GM12878 (cell line): ENCODE measurements around the gene IRX5. TPM values are rescaled to one million over a fixed set of nuclear protein-coding genes. Genes with fewer than 3 reads are reported as not detected.

ENCODE experiments used
- ATAC-seq: fragments of 200-7000 bp; cut with Tn5 transposase; 3 replicates; pipeline ENCODE4 v1.9.1; 2020; ENCODE audit warnings: mild to moderate bottlenecking, moderate library complexity
- BruUV-seq: library from RNA; stranded (reverse); fragments of 400-500 nt; replicated peaks from 2 replicates; lab custom pipeline; 2021; lab: Mats Ljungman, UMichigan
- CTCF ChIA-PET: fragments of 300-600 bp; sonication (Branson Sonifier 250); formaldehyde crosslinking; extraction: SDS; loops from one replicate; lab custom pipeline; 2021; ENCODE audit warnings: inconsistent platforms; lab: Yijun Ruan, JAX
- POLR2A ChIA-PET: fragments of 350-600 bp; formaldehyde crosslinking; extraction: SDS; loops from one replicate; lab custom pipeline; 2021; ENCODE audit warnings: inconsistent platforms; lab: Charles Lee
- RAD21 ChIA-PET: fragments of 300-600 bp; sonication (Branson Sonifier 250); formaldehyde crosslinking; loops from one replicate; lab custom pipeline; 2023; ENCODE audit warnings: antibody characterized with exemption; ENCODE audit not compliant: unreplicated experiment; lab: Charles Lee
- SMC1A ChIA-PET: fragments of 300-600 bp; sonication (Branson Sonifier 250); formaldehyde crosslinking; loops from one replicate; lab custom pipeline; 2023; ENCODE audit not compliant: unreplicated experiment, uncharacterized antibody; lab: Charles Lee
- DNase-seq: peaks from one replicate; pipeline ENCODE4 v3.0.0-alpha.2; 2011; ENCODE audit warnings: low read depth, low spot score
- FAIRE-seq: peaks from 3 replicates; lab custom pipeline; 2011; peaks lifted over from hg19 to GRCh38; lab: Jason Lieb, UNC
- H2AFZ ChIP-seq: 2 replicates; pipeline ENCODE4 v1.6.0; 2011; ENCODE audit warnings: low read depth, low read length, control low read depth; ENCODE audit not compliant: control insufficient read depth
- H3K27ac ChIP-seq: 2 replicates; pipeline ENCODE4 v1.5.1; 2011; ENCODE audit warnings: control low read depth; ENCODE audit not compliant: control insufficient read depth, insufficient read depth
- H3K27me3 ChIP-seq, 2 experiments: replicated peaks in 1 of 2; 2 replicates each; pipeline versions ENCODE4 v1.6.0 to v1.6.1; 2011; ENCODE audit warnings: low read length in 1 of 2; ENCODE audit not compliant: control insufficient read depth in 2 of 2, insufficient read depth in 2 of 2
- H3K36me3 ChIP-seq, 2 experiments: 2 replicates each; pipeline ENCODE4 v1.5.1; 2011; ENCODE audit warnings: low read length in 1 of 2; ENCODE audit not compliant: control insufficient read depth in 2 of 2, insufficient read depth in 2 of 2
- H3K4me1 ChIP-seq: 2 replicates; pipeline ENCODE4 v1.6.1; 2011; ENCODE audit warnings: mild to moderate bottlenecking, low read length, moderate library complexity, mixed read lengths; ENCODE audit not compliant: control insufficient read depth, insufficient read depth
- H3K4me2 ChIP-seq: 2 replicates; pipeline ENCODE4 v1.6.0; 2011; ENCODE audit warnings: control low read depth; ENCODE audit not compliant: control insufficient read depth, insufficient read depth
- H3K4me3 ChIP-seq: fragments of 200-600 bp; sonication (generic); 2 replicates; pipeline ENCODE4 v1.5.1; 2016
- H3K79me2 ChIP-seq: 2 replicates; pipeline ENCODE4 v1.6.0; 2011; ENCODE audit warnings: low read length; ENCODE audit not compliant: control insufficient read depth, insufficient read depth
- H3K9ac ChIP-seq: 2 replicates; pipeline ENCODE4 v1.8.0; 2011; ENCODE audit warnings: low read length, control low read depth, mixed read lengths; ENCODE audit not compliant: control insufficient read depth, insufficient read depth
- H3K9me3 ChIP-seq: replicated peaks from 3 replicates; pipeline ENCODE4 v1.5.1; 2011; ENCODE audit warnings: mild to moderate bottlenecking, low read length; ENCODE audit not compliant: control insufficient read depth, insufficient read depth
- H4K20me1 ChIP-seq: 2 replicates; pipeline ENCODE4 v1.6.0; 2011; ENCODE audit not compliant: control insufficient read depth, insufficient read depth
- ATF3 ChIP-seq: IDR thresholded peaks from 2 replicates; pipeline ENCODE4 v1.6.1; 2011; ENCODE audit warnings: low read depth, mild to moderate bottlenecking, low read length, moderate library complexity, borderline replicate concordance; ENCODE audit errors: extremely low read depth
- BRCA1 ChIP-seq: IDR thresholded peaks from 2 replicates; pipeline ENCODE4 v1.6.1; 2011; ENCODE audit warnings: low read depth, low read length, improper control_type of control experiment
- E2F8 ChIP-seq: fragments of 450-650 bp; IDR thresholded peaks from 2 replicates; pipeline ENCODE4 v1.6.1; 2018; ENCODE audit warnings: mild to moderate bottlenecking, low read depth, moderate library complexity; ENCODE audit not compliant: partially characterized antibody
- EED ChIP-seq: sonication (generic); IDR thresholded peaks from 2 replicates; pipeline ENCODE4 v1.6.1; 2016; ENCODE audit warnings: antibody characterized with exemption, low read depth
- GABPA ChIP-seq: IDR thresholded peaks from 2 replicates; pipeline ENCODE4 v1.6.1; 2014; ENCODE audit warnings: antibody characterized with exemption, low read depth, mild to moderate bottlenecking, inconsistent platforms
- GATAD2B ChIP-seq: fragments of 450-650 bp; conservative IDR thresholded peaks from 2 replicates; pipeline ENCODE4 v1.6.1; 2017; ENCODE audit warnings: low read depth, mild to moderate bottlenecking, moderate library complexity
- HCFC1 ChIP-seq: fragments of 150-350 bp; IDR thresholded peaks from 2 replicates; pipeline ENCODE4 v1.6.1; 2014; ENCODE audit warnings: low read length
- HSF1 ChIP-seq: fragments of 150-350 bp; IDR thresholded peaks from 2 replicates; pipeline ENCODE4 v1.6.1; 2014; ENCODE audit warnings: mild to moderate bottlenecking, low read depth, low read length
- IKZF2 ChIP-seq, 2 experiments: fragments of 450-650 bp; IDR thresholded peaks; 2 replicates each; pipeline ENCODE4 v1.6.1; 2017; ENCODE audit warnings: mild to moderate bottlenecking in 2 of 2, moderate library complexity in 2 of 2
- LARP7 ChIP-seq: fragments of 450-650 bp; IDR thresholded peaks from 2 replicates; pipeline ENCODE4 v1.6.1; 2017; ENCODE audit warnings: mild to moderate bottlenecking
- NFYB ChIP-seq: IDR thresholded peaks from 2 replicates; pipeline ENCODE4 v1.6.1; 2011; ENCODE audit warnings: low read depth, mild to moderate bottlenecking, low read length, improper control_type of control experiment, moderate library complexity; ENCODE audit not compliant: insufficient read depth
- SIX5 ChIP-seq: IDR thresholded peaks from 2 replicates; pipeline ENCODE4 v1.6.1; 2011; ENCODE audit warnings: mild to moderate bottlenecking, low read depth, low read length, moderate library complexity; ENCODE audit not compliant: severe bottlenecking
- SMAD1 ChIP-seq: fragments of 450-650 bp; IDR thresholded peaks from 2 replicates; pipeline ENCODE4 v1.6.1; 2018; ENCODE audit warnings: mild to moderate bottlenecking, low read depth; ENCODE audit not compliant: partially characterized antibody
- SPI1 ChIP-seq: IDR thresholded peaks from 2 replicates; pipeline ENCODE4 v1.6.1; 2011; ENCODE audit warnings: low read depth, mild to moderate bottlenecking, low read length, moderate library complexity, borderline replicate concordance; ENCODE audit not compliant: insufficient read depth
- YBX1 ChIP-seq: fragments of 450-650 bp; IDR thresholded peaks from 2 replicates; pipeline ENCODE4 v1.6.1; 2016; ENCODE audit warnings: antibody characterized with exemption
- YY1 ChIP-seq: IDR thresholded peaks from 2 replicates; pipeline ENCODE4 v1.6.1; 2011; ENCODE audit warnings: low read depth, mild to moderate bottlenecking, low read length
- ZNF274 ChIP-seq: IDR thresholded peaks from one replicate; pipeline ENCODE4 v1.8.0; 2011; ENCODE audit not compliant: insufficient read length, insufficient read depth
- ZNF687 ChIP-seq: fragments of 450-650 bp; IDR thresholded peaks from 2 replicates; pipeline ENCODE4 v1.6.1; 2017; ENCODE audit warnings: mild to moderate bottlenecking, moderate library complexity
- WGBS: methylation state at CpG from one replicate; pipeline ENCODE4 v1.1.6; 2016; ENCODE audit warnings: low lambda C conversion rate; ENCODE audit not compliant: insufficient replicate concordance, insufficient coverage; ENCODE audit errors: missing lambda C conversion rate; 5-methylcytosine and 5-hydroxymethylcytosine counted together
- in situ Hi-C: fragments of 300-500 bp; cut with MboI; formaldehyde crosslinking; loops from 9 replicates; pipeline ENCODE4 v1.14.3; 2018; ENCODE audit warnings: mixed read lengths
- intact Hi-C: fragments of 100-400 bp; cut with micrococcal nuclease; formaldehyde crosslinking; loops from one replicate; pipeline ENCODE4 v1.14.2; 2022; ENCODE audit not compliant: unreplicated experiment
- polyA plus RNA-seq, 11 experiments: library from polyadenylated mRNA; depleted of rRNA in 4 of 11; unstranded in 6 of 11; stranded (reverse) in 5 of 11; fragments of >200 nt; fragmentation: Nextera tagmentation in 4 of 11; fragmentation: Illumina TruSeq in 1 of 11; extraction: Ambion mirVana in 4 of 11; extraction: Trizol in 1 of 11; gene quantifications; 1 replicate in 1 of 11; 2 replicates in 10 of 11; pipeline versions ENCODE4 v1.2.1 to v1.2.3, GENCODE V29; 2011 to 2016; ENCODE audit warnings: inconsistent platforms in 2 of 11, missing spikeins in 2 of 11, low read depth in 1 of 11
- total RNA-seq, 4 experiments: library from RNA; depleted of rRNA in 3 of 4; stranded (reverse); fragments of >200 nt in 3 of 4; fragmentation: Illumina TruSeq in 1 of 4; extraction: Trizol in 1 of 4; gene quantifications; 2 replicates each; pipeline versions ENCODE4 v1.2.1 to v1.2.3, GENCODE V29; 2013 to 2021

The IRX5 gene
- total and polyA plus RNA-seq, 10 of the 15 experiments (the other 5 are each of a cell fraction or from before 2014, with no cell fraction given) = 0.08 TPM; not detected in 9

- Histone ChIP-seq H3K36me3 (no peaks in the 10 kb centered on the region), H3K79me2 (no peaks in the 10 kb centered on the region), H3K9me3 (no peaks in the 10 kb centered on the region), H3K27ac (no peak overlapping the region), H3K4me1 (no peaks in the 10 kb centered on the region), H3K27me3 (no peaks in the 10 kb centered on the region), H3K9ac (no peak overlapping the region), H3K4me2 (no peak overlapping the region), H4K20me1 (no peaks in the 10 kb centered on the region), H3K4me3 (no peak overlapping the region), H2AFZ (no peak overlapping the region)
- CTCF ChIA-PET = interaction anchor here (1.0 kb wide), 1 partner anchor 1116 kb away, joined by 3 read pairs; no protein-coding TSS in a partner anchor
- RAD21 ChIA-PET = interaction anchor here (0.7 kb wide), 1 partner anchor 11 kb away, joined by 3 read pairs; no protein-coding TSS in a partner anchor
- SMC1A ChIA-PET = no interaction called here
- no TSS peak for BruUV-seq
- DNase-seq = no peak
- no peak for ATAC-seq
- in situ Hi-C loops = no loop called here
- intact Hi-C loops = no loop called here
- FAIRE-seq = no peak
- WGBS = 15% methylated on average over 3 of the region's 3 CpGs
- POLR2A ChIA-PET = no interaction called here
- TF ChIP-seq E2F8 = no peak
- TF ChIP-seq GATAD2B = no peak
- no peak for TF ChIP-seq ATF3
- no peak for TF ChIP-seq YBX1
- no peak for TF ChIP-seq SPI1
- TF ChIP-seq SMAD1 = no peak
- no peak for TF ChIP-seq EED
- TF ChIP-seq HSF1 = no peak
- no peak for TF ChIP-seq GABPA
- no peak for TF ChIP-seq IKZF2 (IDR thresholded peaks at IDR 0.05)
- no peak for TF ChIP-seq ZNF687
- no peak for TF ChIP-seq SIX5
- no peak for TF ChIP-seq HCFC1
- no peak for TF ChIP-seq ZNF274
- TF ChIP-seq NFYB = no peak
- TF ChIP-seq BRCA1 = no peak
- TF ChIP-seq LARP7 = no peak
- TF ChIP-seq YY1 = no peak
Measured at GRCh38 chr16:54953461-54953860, 22.8 kb downstream of the IRX5 start.
